Measurements from ENCODE around the gene FCGBP.
"Not testable (repeated sequence)": the region's sequence is repeated elsewhere in the genome, so short reads cannot be mapped to it uniquely, and the experiment has no call there.

FCGBP gene

DNA sequence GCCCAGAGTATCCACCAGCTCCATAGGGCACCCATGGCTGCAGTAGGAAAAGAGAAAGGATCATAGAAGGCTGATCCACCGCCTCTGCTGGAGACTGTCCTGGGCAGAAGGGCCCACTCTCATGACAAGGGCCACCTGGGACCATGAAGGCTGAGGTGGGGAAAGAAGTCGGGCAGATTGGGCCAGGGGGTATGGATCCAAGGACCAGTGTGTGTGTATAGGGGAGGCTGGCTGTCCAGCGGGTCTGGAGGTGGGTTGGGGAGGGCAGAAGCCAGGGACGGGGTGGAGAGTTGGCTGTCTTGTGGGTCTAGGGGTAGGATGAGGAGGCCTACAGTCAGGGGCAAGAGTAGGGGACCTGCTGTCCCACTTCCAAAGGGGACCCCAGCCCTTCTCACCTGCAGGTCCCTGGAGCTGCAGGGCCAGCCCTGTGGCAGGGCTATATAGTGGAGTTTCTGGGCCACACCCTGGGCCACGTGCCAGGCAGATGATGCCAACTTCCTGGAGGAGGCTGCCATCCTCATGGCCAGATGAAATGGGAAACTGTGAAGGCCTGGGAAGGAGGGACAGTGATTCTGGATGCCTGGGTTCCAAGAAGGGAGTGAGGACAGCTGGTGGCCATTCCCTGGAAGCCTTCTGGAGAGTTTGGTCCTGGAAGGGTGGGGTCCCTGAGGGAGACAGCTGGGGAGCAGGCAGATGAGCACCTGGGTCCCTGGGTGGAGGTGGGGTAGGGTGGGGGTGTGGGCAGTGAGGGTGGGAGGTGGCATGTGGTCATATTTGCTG, at the start of gene FCGBP:
TSS of gene FCGBP (minus strand) at position 51 of the 780 bp plus-strand sequence.
- no peak for DNase-seq

DNA sequence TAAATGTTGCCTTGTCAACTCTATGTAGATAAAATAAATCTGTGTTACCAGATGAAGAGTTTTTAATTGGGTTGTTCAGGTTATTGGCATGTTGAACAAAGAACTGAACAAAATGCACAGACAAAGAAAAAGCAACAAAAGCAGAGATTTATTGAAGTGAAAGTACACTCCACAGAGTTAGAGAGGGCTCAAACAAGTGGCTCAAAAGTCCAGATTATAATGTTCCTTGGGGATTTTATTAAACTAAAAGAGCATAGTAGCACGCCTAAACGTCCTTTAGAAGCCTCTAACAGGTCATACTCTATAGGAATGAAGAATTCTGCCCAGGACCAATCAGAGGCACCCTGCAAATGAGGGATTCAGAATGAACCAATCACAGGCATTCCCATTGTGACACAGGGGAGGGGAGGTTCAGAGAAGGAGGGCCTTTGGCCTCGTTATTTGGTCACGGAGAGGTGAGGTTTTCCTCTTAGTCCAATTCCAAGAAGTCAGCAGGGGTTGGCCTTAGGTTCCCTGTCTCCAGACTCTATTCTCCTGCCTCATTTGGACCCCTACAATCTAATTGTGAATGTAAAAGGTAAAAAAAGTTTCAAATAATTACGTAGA, 49.4 kb upstream of the FCGBP start:
- DNase-seq = no peak

GRCh38 chr19:39982883-39983282, 48.4 kb upstream of the FCGBP start:
- no peak for DNase-seq

GRCh38 chr19:39974377-39975155, 40.1 kb upstream of the FCGBP start:
- peak; percentile 16 for DNase-seq

- DNase-seq = no peak
These were observed 37.1 kb upstream of the FCGBP start for GRCh38 chr19:39971380-39972035.

DNA sequence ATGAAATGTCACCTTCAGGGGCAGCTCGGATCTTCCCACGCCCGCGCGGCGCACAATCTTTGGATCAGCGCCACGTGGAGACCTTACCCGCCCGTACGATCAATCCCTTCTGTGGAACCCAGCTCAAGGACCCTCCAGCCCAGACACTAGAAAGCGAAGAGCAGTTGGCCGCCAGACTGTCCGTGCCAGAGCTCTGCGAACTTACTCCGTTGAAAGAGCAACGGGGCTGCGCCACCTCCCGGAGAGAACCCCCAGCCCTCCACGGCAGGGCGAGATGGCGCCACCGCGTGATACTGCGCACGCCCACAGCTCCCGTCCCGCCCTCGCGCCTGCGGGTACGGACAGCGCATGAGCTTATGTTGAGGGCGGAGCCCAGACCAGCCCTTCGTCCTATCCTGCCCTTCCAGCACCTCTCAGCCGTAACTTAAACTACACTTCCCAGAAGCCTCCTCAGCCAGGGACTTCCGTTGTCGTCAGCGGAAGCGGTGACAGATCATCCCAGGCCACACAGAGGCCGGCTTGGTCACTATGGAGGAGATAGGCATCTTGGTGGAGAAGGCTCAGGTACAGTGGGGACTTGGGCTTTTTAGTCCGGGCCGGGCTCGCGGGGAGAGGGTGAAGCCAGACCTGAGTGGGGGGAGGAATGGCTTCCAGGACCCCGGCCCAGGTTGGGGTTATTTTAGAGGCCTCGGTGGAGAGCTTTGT, 36.4 kb upstream of the FCGBP start, which contains the start of gene PSMC4:
TSS of gene PSMC4 (plus strand) at position 491 of the 705 bp plus-strand sequence. CDS start at position 529, 38 bp downstream.
- peak; percentile 98 for DNase-seq

- no peak for DNase-seq
These were observed 35.9 kb upstream of the FCGBP start for GRCh38 chr19:39970425-39970674.

DNA sequence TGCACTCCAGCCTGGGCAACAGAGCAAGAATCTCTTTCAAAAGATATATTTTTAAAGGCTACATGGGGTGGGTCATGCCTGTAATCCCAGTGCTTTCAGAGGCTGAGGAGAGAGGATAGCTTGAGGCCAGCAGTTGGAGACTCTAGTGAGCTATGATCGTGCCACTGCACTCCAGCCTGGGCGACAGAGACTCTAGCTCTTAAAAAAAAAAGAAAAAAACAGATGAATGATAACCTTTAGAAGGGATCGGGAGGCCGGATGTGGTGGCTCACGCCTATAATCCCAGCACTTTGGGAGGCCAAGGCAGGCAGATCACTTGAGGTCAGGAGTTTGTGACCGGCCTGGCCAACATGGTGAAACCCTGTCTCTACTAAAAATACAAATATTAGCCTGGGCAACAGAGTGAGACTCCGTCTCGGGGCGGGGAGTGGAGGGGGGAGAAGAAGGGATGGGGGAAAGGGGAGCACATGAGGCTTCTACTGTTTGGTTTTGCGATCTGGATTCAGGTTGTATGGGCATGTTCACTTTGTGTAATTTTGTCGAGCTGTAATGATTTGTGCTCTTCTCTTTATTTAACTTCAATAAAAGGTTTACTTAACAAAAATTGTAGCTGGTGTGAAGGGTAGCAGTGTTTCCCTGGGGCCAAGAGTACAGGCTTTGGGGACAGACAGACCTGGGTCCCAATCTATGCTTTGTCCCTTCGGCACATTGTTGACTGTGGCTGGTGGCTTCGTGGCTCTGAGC, 35.4 kb upstream of the FCGBP start:
- peak; percentile 38 for DNase-seq

DNA sequence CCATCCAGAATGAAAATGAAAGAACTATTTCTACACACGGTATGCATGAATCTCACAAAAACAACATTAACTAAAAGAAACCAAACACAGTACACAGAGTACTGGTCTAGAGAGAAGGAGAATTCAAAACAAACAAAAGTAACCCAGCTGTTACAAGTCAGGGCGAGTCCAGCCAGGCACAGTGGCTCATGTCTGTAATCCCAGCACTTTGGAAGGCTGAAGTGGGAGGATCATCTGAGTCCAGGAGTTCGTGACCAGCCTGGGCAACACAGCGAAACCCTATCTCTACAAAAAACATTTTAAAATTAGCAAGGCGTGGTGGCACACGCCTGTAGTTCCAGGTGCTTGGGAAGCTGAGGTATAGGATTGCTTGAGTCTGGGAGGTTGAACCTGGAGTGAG, 34.8 kb upstream of the FCGBP start:
- peak; percentile 34 for DNase-seq

GRCh38 chr19:39968789-39969188, 34.4 kb upstream of the FCGBP start:
- DNase-seq = peak; percentile 22

GRCh38 chr19:39967561-39967960, 33.1 kb upstream of the FCGBP start:
- peak; percentile 14 for DNase-seq

DNA sequence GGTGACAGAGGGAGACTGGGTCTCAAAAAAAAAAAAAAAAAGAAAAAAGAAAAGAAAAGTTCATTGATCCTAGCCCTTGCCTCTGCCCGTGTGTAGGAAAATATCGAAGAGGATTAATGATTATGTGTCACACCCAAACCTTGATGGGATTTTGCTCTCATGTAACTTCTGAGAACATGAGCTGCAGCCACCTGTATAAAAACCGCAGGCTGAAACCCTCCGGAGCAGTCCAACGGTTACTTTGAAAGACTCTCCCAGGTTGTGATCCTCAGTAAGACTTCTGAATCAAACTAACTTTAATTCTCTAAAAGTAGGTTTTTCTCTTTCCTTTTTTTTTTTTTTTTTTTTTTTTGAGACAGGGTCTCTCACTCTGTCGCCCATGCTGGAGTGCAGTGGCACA, 32.2 kb upstream of the FCGBP start:
- DNase-seq = no peak

- DNase-seq = peak; percentile 10
These were observed 29.5 kb upstream of the FCGBP start for GRCh38 chr19:39963898-39964297.

GRCh38 chr19:39959407-39959806, 25.0 kb upstream of the FCGBP start:
- not testable (repeated sequence) for DNase-seq

- peak; percentile 24 for DNase-seq
These were observed 24.5 kb upstream of the FCGBP start for GRCh38 chr19:39958942-39959341.

DNA sequence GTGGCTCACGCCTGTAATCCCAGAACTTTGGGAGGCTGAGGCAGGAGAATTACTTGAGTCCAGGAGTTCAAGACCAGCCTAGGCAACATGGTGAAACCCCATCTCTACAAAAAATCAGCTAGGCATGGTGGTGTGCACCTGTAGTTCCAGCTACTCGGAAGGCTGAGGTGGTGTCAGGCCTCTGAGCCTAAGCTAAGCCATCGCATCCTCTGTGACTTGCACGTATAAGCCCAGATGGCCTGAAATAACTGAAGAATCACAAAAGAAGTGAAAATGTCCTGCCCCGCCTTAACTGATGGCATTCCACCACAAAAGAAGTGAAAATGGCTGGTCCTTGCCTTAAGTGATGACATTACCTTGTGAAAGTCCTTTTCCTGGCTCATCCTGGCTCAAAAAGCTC, 23.5 kb upstream of the FCGBP start:
- DNase-seq = not testable (repeated sequence)

- DNase-seq = peak; percentile 22
These were observed 19.5 kb upstream of the FCGBP start for GRCh38 chr19:39953915-39954314.

- DNase-seq = peak; percentile 26
These were observed 17.3 kb upstream of the FCGBP start for GRCh38 chr19:39951686-39952085.

DNA sequence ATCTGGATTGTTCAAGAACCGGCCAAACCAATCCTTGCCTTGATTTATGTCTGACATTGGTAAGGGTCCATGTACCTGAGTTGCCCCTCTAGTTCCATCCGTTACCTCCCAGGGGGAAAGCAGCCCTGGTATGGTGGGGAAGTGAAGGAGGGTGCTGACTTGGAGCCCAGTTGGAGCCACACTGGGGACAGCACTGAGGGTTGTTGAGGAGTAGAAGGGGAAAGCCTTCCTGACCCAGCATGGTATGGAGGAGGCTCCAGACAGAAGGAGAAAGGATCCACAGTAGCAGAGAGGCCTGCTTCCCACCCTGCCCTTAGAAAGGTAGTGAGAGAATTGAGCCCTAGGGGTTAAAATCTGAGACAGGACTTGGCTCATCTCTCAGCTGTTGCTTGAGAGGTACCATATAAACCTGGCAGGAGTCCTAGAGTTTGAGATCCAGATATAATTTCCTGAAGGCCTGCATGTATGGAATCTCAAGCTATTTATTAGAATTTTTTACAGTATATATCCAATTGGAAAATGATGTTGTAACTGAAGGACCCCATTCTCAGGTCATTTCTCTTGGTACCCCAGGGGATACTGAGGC, 16.7 kb upstream of the FCGBP start:
- peak; percentile 22 for DNase-seq

- DNase-seq = peak; percentile 19
These were observed 14.8 kb upstream of the FCGBP start for GRCh38 chr19:39949026-39949747.

DNA sequence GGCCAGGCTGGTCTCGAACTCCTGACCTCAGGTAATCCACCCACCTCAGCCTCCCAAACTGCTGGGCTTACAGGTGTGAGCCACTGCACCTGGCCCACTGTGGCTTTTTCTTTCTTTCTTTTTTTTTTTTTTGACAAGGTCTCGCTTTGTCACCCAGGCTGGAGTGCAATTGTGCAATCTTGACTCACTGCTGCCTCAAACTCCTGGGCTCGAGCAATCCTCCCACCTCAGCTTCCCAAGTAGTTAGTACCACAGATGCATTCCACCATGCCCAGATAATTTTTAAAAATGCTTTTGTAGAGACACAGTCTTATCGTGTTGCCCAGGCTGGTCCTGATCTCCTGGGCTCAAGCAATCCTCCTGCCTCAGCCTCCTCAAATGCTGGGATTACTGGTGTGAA, 12.1 kb upstream of the FCGBP start:
- DNase-seq = peak; percentile 23

Measured in stimulated activated CD8-positive, alpha-beta memory T cell treated with anti-CD3 and anti-CD28 coated beads, Interleukin-4, amount 100 ng/mL, for 48 hours (primary cell).